ENCODE results near the gene SIAE.
"Not testable (repeated sequence)": the region's sequence is repeated elsewhere in the genome, so short reads cannot be mapped to it uniquely, and the experiment has no call there.

SIAE gene

DNA sequence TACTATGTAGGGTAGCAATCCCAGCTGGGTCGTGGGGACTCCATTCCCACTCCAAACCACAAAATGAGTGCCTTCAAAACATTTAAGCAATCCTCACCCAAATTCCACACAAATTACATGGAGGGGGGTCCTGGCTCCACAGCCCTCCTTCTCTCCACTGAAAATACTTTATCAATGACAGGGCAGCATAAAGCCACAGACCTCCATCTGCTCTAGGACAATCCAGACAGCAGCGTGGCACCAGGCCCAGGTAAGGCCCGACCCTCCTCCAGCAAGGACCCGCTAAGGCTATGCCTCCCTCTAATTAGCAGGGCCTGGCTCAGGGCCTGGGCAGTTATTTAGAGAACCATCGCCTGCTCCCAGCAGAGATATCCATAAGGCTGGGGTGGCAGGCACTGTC lies 62.5 kb downstream of the SIAE start, which contains the start of gene PANX3:
Gene PANX3, plus strand, starts transcription at position 365 of the 400 bp plus-strand sequence. CDS start 129 bp downstream, outside the sequence.
- intact Hi-C loops (cut with DNase I; ENCODE audit: low total_unique reads) = no loop called here
- no peak for DNase-seq

GRCh38 chr11:124610295-124610694 lies 63.2 kb downstream of the SIAE start:
- Histone ChIP-seq H3K27me3 (peaks cover 0 to 14% of the 10 kb centered on the region in 2 donors), H3K4me3 (no peak overlapping the region), H3K27ac (no peak overlapping the region), H3K36me3 (no peaks in the 10 kb centered on the region), H3K4me1 (no peaks in the 10 kb centered on the region), H3K9me3 (no peaks in the 10 kb centered on the region)
- DNase-seq = no peak
- TF ChIP-seq, protein P1, sequence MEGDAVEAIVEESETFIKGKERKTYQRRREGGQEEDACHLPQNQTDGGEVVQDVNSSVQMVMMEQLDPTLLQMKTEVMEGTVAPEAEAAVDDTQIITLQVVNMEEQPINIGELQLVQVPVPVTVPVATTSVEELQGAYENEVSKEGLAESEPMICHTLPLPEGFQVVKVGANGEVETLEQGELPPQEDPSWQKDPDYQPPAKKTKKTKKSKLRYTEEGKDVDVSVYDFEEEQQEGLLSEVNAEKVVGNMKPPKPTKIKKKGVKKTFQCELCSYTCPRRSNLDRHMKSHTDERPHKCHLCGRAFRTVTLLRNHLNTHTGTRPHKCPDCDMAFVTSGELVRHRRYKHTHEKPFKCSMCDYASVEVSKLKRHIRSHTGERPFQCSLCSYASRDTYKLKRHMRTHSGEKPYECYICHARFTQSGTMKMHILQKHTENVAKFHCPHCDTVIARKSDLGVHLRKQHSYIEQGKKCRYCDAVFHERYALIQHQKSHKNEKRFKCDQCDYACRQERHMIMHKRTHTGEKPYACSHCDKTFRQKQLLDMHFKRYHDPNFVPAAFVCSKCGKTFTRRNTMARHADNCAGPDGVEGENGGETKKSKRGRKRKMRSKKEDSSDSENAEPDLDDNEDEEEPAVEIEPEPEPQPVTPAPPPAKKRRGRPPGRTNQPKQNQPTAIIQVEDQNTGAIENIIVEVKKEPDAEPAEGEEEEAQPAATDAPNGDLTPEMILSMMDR (IDR thresholded peaks at IDR 0.05) = no peak
- intact Hi-C loops (cut with DNase I; ENCODE audit: low total_unique reads) = no loop called here

More for the DNA sequence above, 62.5 kb downstream of the SIAE start, which contains the start of gene PANX3:
- no peak within 1 kb of the TSS for H3K27ac ChIP-seq
- no peaks in the 10 kb centered on the region for H3K9me3 ChIP-seq
- H3K36me3 ChIP-seq = no peaks in the 10 kb centered on the region
- TF ChIP-seq, protein P1 (IDR thresholded peaks at IDR 0.05) = no peak
- H3K4me3 ChIP-seq = no peak within 1 kb of the TSS
- H3K27me3 ChIP-seq = peaks cover 0 to 21% of the 10 kb centered on the region in 2 donors
- H3K4me1 ChIP-seq = no peaks in the 10 kb centered on the region

DNA sequence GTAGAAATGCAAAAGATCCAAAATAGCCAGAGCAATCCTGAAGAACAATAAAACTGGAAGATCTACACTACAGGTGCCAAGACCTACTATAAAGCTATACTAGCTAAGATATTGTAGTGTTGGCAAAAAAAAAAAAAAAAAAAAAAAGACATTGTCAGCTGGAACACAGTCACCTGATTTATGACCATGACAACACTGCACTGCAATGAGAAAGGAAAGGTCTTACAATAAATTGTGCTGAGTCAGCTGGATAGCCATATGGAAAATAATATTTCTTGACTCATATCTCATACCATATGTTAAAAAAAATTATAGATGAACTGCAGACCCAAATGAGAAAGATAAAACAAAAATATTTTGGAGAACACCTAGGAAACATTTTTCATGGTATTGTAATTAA lies 65.4 kb downstream of the SIAE start:
- H3K27ac ChIP-seq = no peak overlapping the region
- DNase-seq = no peak
- H3K4me1 ChIP-seq = no peaks in the 10 kb centered on the region
- H3K4me3 ChIP-seq = no peak overlapping the region
- intact Hi-C loops (cut with DNase I; ENCODE audit: low total_unique reads) = no loop called here
- no peaks in the 10 kb centered on the region for H3K36me3 ChIP-seq
- no peaks in the 10 kb centered on the region for H3K9me3 ChIP-seq
- TF ChIP-seq, protein P1 (IDR thresholded peaks at IDR 0.05) = no peak
- peaks cover 0 to 8% of the 10 kb centered on the region in 2 donors for H3K27me3 ChIP-seq

GRCh38 chr11:124605719-124606118 lies 67.8 kb downstream of the SIAE start:
- TF ChIP-seq, protein P1 (IDR thresholded peaks at IDR 0.05) = no peak
- H3K36me3 ChIP-seq = no peaks in the 10 kb centered on the region
- no peak overlapping the region for H3K4me3 ChIP-seq
- no peaks in the 10 kb centered on the region for H3K9me3 ChIP-seq
- no peaks in the 10 kb centered on the region for H3K4me1 ChIP-seq
- no peak overlapping the region for H3K27ac ChIP-seq
- DNase-seq = no peak
- intact Hi-C loops (cut with DNase I; ENCODE audit: low total_unique reads) = no loop called here
- H3K27me3 ChIP-seq = no peaks in the 10 kb centered on the region

- H3K4me3 ChIP-seq; H3K27ac ChIP-seq; H3K27me3 ChIP-seq; DNase-seq; H3K4me1 ChIP-seq; intact Hi-C loops (cut with DNase I; ENCODE audit: low total_unique reads); H3K9me3 ChIP-seq; H3K36me3 ChIP-seq: not testable (repeated sequence)
These were observed 70.8 kb downstream of the SIAE start for GRCh38 chr11:124602723-124603122.

GRCh38 chr11:124602193-124602592 lies 71.3 kb downstream of the SIAE start:
- intact Hi-C loops (cut with DNase I; ENCODE audit: low total_unique reads) = no loop called here
- Histone ChIP-seq H3K36me3 (no peaks in the 10 kb centered on the region), H3K27ac (no peak overlapping the region), H3K4me1 (no peaks in the 10 kb centered on the region), H3K27me3 (no peaks in the 10 kb centered on the region), H3K4me3 (no peak overlapping the region), H3K9me3 (no peaks in the 10 kb centered on the region)
- TF ChIP-seq, protein P1 (IDR thresholded peaks at IDR 0.05) = no peak
- DNase-seq = no peak
